ENCODE results near the gene MSI2.

The MSI2 gene

GRCh38 chr17:57538736-57539456 is 282.6 kb downstream of the MSI2 start:
- DNase-seq (ENCODE audit: low read depth, low spot score): no peak

- no peak for DNase-seq (ENCODE audit: low read depth, low spot score)
Observed at GRCh38 chr17:57539529-57540301, 283.4 kb downstream of the MSI2 start.

- DNase-seq (ENCODE audit: low read depth, low spot score): no peak
Observed at GRCh38 chr17:57540596-57540995, 284.3 kb downstream of the MSI2 start.

GRCh38 chr17:57541049-57541448 is 284.7 kb downstream of the MSI2 start:
- DNase-seq (ENCODE audit: low read depth, low spot score): no peak

GRCh38 chr17:57541472-57542394 is 285.4 kb downstream of the MSI2 start:
- DNase-seq (ENCODE audit: low read depth, low spot score): peak; percentile 89

- DNase-seq (ENCODE audit: low read depth, low spot score): no peak
Observed at GRCh38 chr17:57542510-57542909, 286.2 kb downstream of the MSI2 start.

GRCh38 chr17:57543230-57543629 is 286.9 kb downstream of the MSI2 start:
- DNase-seq (ENCODE audit: low read depth, low spot score): no peak

GRCh38 chr17:57544401-57544800 is 288.1 kb downstream of the MSI2 start:
- DNase-seq (ENCODE audit: low read depth, low spot score): no peak

GRCh38 chr17:57544834-57545463 is 288.6 kb downstream of the MSI2 start:
- DNase-seq (ENCODE audit: low read depth, low spot score): no peak

GRCh38 chr17:57545731-57546342 is 289.5 kb downstream of the MSI2 start:
- DNase-seq (ENCODE audit: low read depth, low spot score): no peak

GRCh38 chr17:57548421-57549410 is 292.4 kb downstream of the MSI2 start:
- peak; percentile 60 for DNase-seq (ENCODE audit: low read depth, low spot score)

- DNase-seq (ENCODE audit: low read depth, low spot score): no peak
Observed at GRCh38 chr17:57549468-57549867, 293.1 kb downstream of the MSI2 start.

- DNase-seq (ENCODE audit: low read depth, low spot score): no peak
Observed at GRCh38 chr17:57550016-57550415, 293.7 kb downstream of the MSI2 start.

- DNase-seq (ENCODE audit: low read depth, low spot score): no peak
Observed at GRCh38 chr17:57550668-57551315, 294.5 kb downstream of the MSI2 start.

GRCh38 chr17:57551321-57552079 is 295.2 kb downstream of the MSI2 start:
- DNase-seq (ENCODE audit: low read depth, low spot score): no peak

GRCh38 chr17:57552114-57552624 is 295.8 kb downstream of the MSI2 start:
- peak; percentile 82 for DNase-seq (ENCODE audit: low read depth, low spot score)

- DNase-seq (ENCODE audit: low read depth, low spot score): peak; percentile 84
Observed at GRCh38 chr17:57553526-57553925, 297.2 kb downstream of the MSI2 start.
